Astrocyte (in vitro differentiated cells and primary cell): ENCODE results near the gene ARID4B. TPM values are rescaled to one million over a fixed set of nuclear protein-coding genes. Genes with fewer than 3 reads are reported as not detected.

Source experiments
- DNase-seq: peaks from one replicate; pipeline ENCODE4 v3.0.0-alpha.2; 2010; ENCODE audit warnings: low read depth
- FAIRE-seq: peaks from 2 replicates; lab custom pipeline; 2011; peaks lifted over from hg19 to GRCh38; lab: Jason Lieb, UNC
- H2AFZ ChIP-seq: 2 replicates; pipeline ENCODE4 v1.6.0; 2012; ENCODE audit warnings: low read depth, low read length, inconsistent platforms
- H3K27ac ChIP-seq: 2 replicates; pipeline ENCODE4 v1.5.1; 2011; ENCODE audit warnings: low read depth, low read length, inconsistent platforms
- H3K27me3 ChIP-seq: 2 replicates; pipeline ENCODE4 v1.6.0; 2011; ENCODE audit warnings: low read length, inconsistent platforms; ENCODE audit not compliant: insufficient read depth
- H3K36me3 ChIP-seq: 2 replicates; pipeline ENCODE4 v1.5.1; 2011; ENCODE audit warnings: low read length, inconsistent platforms; ENCODE audit not compliant: insufficient read depth
- H3K4me1 ChIP-seq: 2 replicates; pipeline ENCODE4 v1.5.1; 2011; ENCODE audit warnings: low read length, inconsistent platforms; ENCODE audit not compliant: insufficient read depth
- H3K4me2 ChIP-seq: 2 replicates; pipeline ENCODE4 v1.6.0; 2012; ENCODE audit warnings: low read length, inconsistent platforms
- H3K4me3 ChIP-seq: 2 replicates; pipeline ENCODE4 v1.5.1; 2011; ENCODE audit warnings: low read depth, mild to moderate bottlenecking, low read length, inconsistent platforms; ENCODE audit not compliant: insufficient read depth
- H3K79me2 ChIP-seq: 2 replicates; pipeline ENCODE4 v1.6.0; 2012; ENCODE audit warnings: mild to moderate bottlenecking, low read length, inconsistent platforms; ENCODE audit not compliant: insufficient read depth
- H3K9ac ChIP-seq: 2 replicates; pipeline ENCODE4 v1.6.0; 2012; ENCODE audit warnings: mild to moderate bottlenecking, low read length, inconsistent platforms
- H3K9me3 ChIP-seq: 2 replicates; pipeline ENCODE4 v1.5.1; 2012; ENCODE audit warnings: low read depth, mild to moderate bottlenecking, low read length, inconsistent platforms; ENCODE audit not compliant: insufficient read depth
- H4K20me1 ChIP-seq: 2 replicates; pipeline ENCODE4 v1.6.0; 2012; ENCODE audit warnings: low read length, inconsistent platforms; ENCODE audit not compliant: insufficient read depth
- H3K27ac Mint-ChIP-seq: one replicate; pipeline ENCODE4 v1.8.0; 2021; ENCODE audit warnings: mild to moderate bottlenecking, mixed read lengths; ENCODE audit not compliant: unreplicated experiment
- H3K27me3 Mint-ChIP-seq: one replicate; pipeline ENCODE4 v1.8.0; 2021; ENCODE audit warnings: low read depth, mixed read lengths; ENCODE audit not compliant: unreplicated experiment
- H3K36me3 Mint-ChIP-seq: one replicate; pipeline ENCODE4 v1.8.0; 2021; ENCODE audit warnings: low read depth, mixed read lengths; ENCODE audit not compliant: unreplicated experiment
- H3K4me1 Mint-ChIP-seq: one replicate; pipeline ENCODE4 v1.8.0; 2021; ENCODE audit warnings: low read depth, mixed read lengths; ENCODE audit not compliant: unreplicated experiment
- H3K4me3 Mint-ChIP-seq: one replicate; pipeline ENCODE4 v1.8.0; 2021; ENCODE audit warnings: mild to moderate bottlenecking, moderate library complexity, mixed read lengths; ENCODE audit not compliant: unreplicated experiment
- H3K9me3 Mint-ChIP-seq: one replicate; pipeline ENCODE4 v1.8.0; 2021; ENCODE audit warnings: mild to moderate bottlenecking, mixed read lengths; ENCODE audit not compliant: unreplicated experiment
- CTCF ChIP-seq: IDR thresholded peaks from 2 replicates; pipeline ENCODE4 v1.5.1; 2011; ENCODE audit warnings: low read depth, mild to moderate bottlenecking, inconsistent platforms, low read length, moderate library complexity; ENCODE audit not compliant: insufficient read depth
- EZH2 ChIP-seq: IDR thresholded peaks from 2 replicates; pipeline ENCODE4 v1.6.1; 2012; ENCODE audit warnings: mild to moderate bottlenecking, low read length, inconsistent platforms; ENCODE audit not compliant: insufficient read depth
- total RNA-seq: library from RNA; stranded (reverse); gene quantifications from 2 replicates; pipeline ENCODE4 v1.2.1, GENCODE V29; 2021

ARID4B gene
- total RNA-seq, 1 donor from 2014 or later, result 38.6 TPM

GRCh38 chr1:235145639-235146038 is 182.3 kb downstream of the ARID4B start:
- H3K27me3 Mint-ChIP-seq, result no peaks in the 10 kb centered on the region
- Histone ChIP-seq H3K9me3 (no peaks in the 10 kb centered on the region), H3K4me2 (no peak overlapping the region), H3K27ac (no peak overlapping the region), H3K27me3 (no peaks in the 10 kb centered on the region), H3K79me2 (peaks cover 37% of the 10 kb centered on the region), H3K4me3 (no peak overlapping the region), H4K20me1 (peaks cover 24% of the 10 kb centered on the region), H3K9ac (no peak overlapping the region), H3K4me1 (no peaks in the 10 kb centered on the region), H3K36me3 (peaks cover 50% of the 10 kb centered on the region), H2AFZ (no peak overlapping the region)
- FAIRE-seq, result no peak
- TF ChIP-seq CTCF (no peak), EZH2 (no peak)
- no peak overlapping the region for H3K4me3 Mint-ChIP-seq
- DNase-seq, result no peak
- H3K36me3 Mint-ChIP-seq, result peaks cover 20% of the 10 kb centered on the region
- H3K9me3 Mint-ChIP-seq, result no peaks in the 10 kb centered on the region
- peaks cover 2% of the 10 kb centered on the region for H3K4me1 Mint-ChIP-seq
- no peak overlapping the region for H3K27ac Mint-ChIP-seq

GRCh38 chr1:235142991-235143390 is 185.0 kb downstream of the ARID4B start:
- H3K9me3 Mint-ChIP-seq, result no peaks in the 10 kb centered on the region
- no peak overlapping the region for H3K4me3 Mint-ChIP-seq
- peaks cover 7% of the 10 kb centered on the region for H3K4me1 Mint-ChIP-seq

More at GRCh38 chr1:235142991-235143390, 185.0 kb downstream of the ARID4B start:
- no peak for FAIRE-seq
- Histone ChIP-seq H3K27me3 (no peaks in the 10 kb centered on the region), H2AFZ (no peak overlapping the region), H3K79me2 (peaks cover 43% of the 10 kb centered on the region), H3K4me2 (no peak overlapping the region), H3K36me3 (peaks cover 44% of the 10 kb centered on the region), H3K9me3 (no peaks in the 10 kb centered on the region), H3K4me3 (no peak overlapping the region), H4K20me1 (peaks cover 31% of the 10 kb centered on the region), H3K4me1 (no peaks in the 10 kb centered on the region), H3K9ac (no peak overlapping the region), H3K27ac (no peak overlapping the region)
- TF ChIP-seq EZH2, result no peak
- TF ChIP-seq CTCF, result no peak
- no peak for DNase-seq
- Mint-ChIP-seq H3K36me3 (peaks cover 22% of the 10 kb centered on the region), H3K27ac (no peak overlapping the region), H3K27me3 (no peaks in the 10 kb centered on the region)
